K562 (cell line): ENCODE measurements around the gene ANKRD34A. TPM values are rescaled to one million over a fixed set of nuclear protein-coding genes. Genes with fewer than 3 reads are reported as not detected.

Experiments
- ATAC-seq: fragments of 200-7000 bp; cut with Tn5 transposase; 3 replicates; pipeline ENCODE4 v1.9.1; 2020; ENCODE audit warnings: moderate library complexity
- BruUV-seq: library from RNA; stranded (reverse); fragments of 400-500 nt; replicated peaks from 2 replicates; lab custom pipeline; 2021; lab: Mats Ljungman, UMichigan
- CTCF ChIA-PET: fragments of 300-600 bp; formaldehyde crosslinking; extraction: SDS; loops from one replicate; lab custom pipeline; 2021; ENCODE audit warnings: low intra/inter-chr PET ratio; lab: Yijun Ruan, JAX
- POLR2A ChIA-PET: fragments of 300-600, 350-650 bp; sonication (Branson Sonifier 250); formaldehyde crosslinking; extraction: SDS; loops from one replicate; lab custom pipeline; 2021; ENCODE audit warnings: antibody characterized with exemption, inconsistent platforms; lab: Yijun Ruan, JAX
- DNase-seq, 4 experiments: peaks; one replicate each; pipeline versions ENCODE4 v3.0.0 to v3.0.0-alpha.2; 2011 to 2018; ENCODE audit warnings: low spot score in 3 of 4, mixed read lengths in 3 of 4; ENCODE audit errors: extremely low read depth in 1 of 4
- FAIRE-seq: peaks from 2 replicates; lab custom pipeline; 2011; peaks lifted over from hg19 to GRCh38; lab: Jason Lieb, UNC
- H2AFZ ChIP-seq: 2 replicates; pipeline ENCODE4 v1.6.0; 2011; ENCODE audit warnings: low read depth, low read length, control low read depth, inconsistent platforms
- H3K27ac ChIP-seq: fragments of 200-600 bp; 3 replicates; pipeline ENCODE4 v1.8.0; 2011; ENCODE audit warnings: low read depth, mild to moderate bottlenecking, control low read depth, inconsistent platforms, low read length, moderate library complexity, mixed read lengths; ENCODE audit errors: extremely low read depth
- H3K27me3 ChIP-seq, 2 experiments: fragments of 300-600 bp in 1 of 2; 2 replicates in 1 of 2; 3 replicates in 1 of 2; pipeline versions ENCODE4 v1.6.0 to v1.8.0; 2011; ENCODE audit warnings: inconsistent platforms in 2 of 2, low read length in 2 of 2, mild to moderate bottlenecking in 1 of 2, mixed read lengths in 1 of 2, moderate library complexity in 1 of 2; ENCODE audit not compliant: control insufficient read depth in 2 of 2, insufficient read depth in 2 of 2
- H3K36me3 ChIP-seq: fragments of 300-600 bp; 3 replicates; pipeline ENCODE4 v1.8.0; 2011; ENCODE audit warnings: mild to moderate bottlenecking, low read length, inconsistent platforms; ENCODE audit not compliant: control insufficient read depth, insufficient read depth
- H3K4me1 ChIP-seq, 2 experiments: fragments of 200-600 bp in 1 of 2; replicated peaks in 1 of 2; 2 replicates in 1 of 2; 3 replicates in 1 of 2; pipeline versions ENCODE4 v1.5.1 to v1.8.0; 2011; ENCODE audit warnings: inconsistent platforms in 2 of 2, low read length in 2 of 2, mild to moderate bottlenecking in 1 of 2, mixed read lengths in 1 of 2, moderate library complexity in 1 of 2; ENCODE audit not compliant: control insufficient read depth in 2 of 2, insufficient read depth in 2 of 2
- H3K4me2 ChIP-seq: 2 replicates; pipeline ENCODE4 v1.6.1; 2011; ENCODE audit warnings: low read length, control low read depth, inconsistent platforms, mixed read lengths; ENCODE audit not compliant: insufficient read depth
- H3K4me3 ChIP-seq: fragments of 200-600 bp; sonication (generic), shearing (Covaris generic); 2 replicates; pipeline ENCODE4 v1.5.1; 2016; ENCODE audit warnings: control low read depth, inconsistent platforms
- H3K79me2 ChIP-seq: fragments of 200-600 bp; 3 replicates; pipeline ENCODE4 v1.8.0; 2011; ENCODE audit warnings: low read length, inconsistent platforms; ENCODE audit not compliant: control insufficient read depth, insufficient read depth
- H3K9ac ChIP-seq, 2 experiments: 2 replicates each; pipeline versions ENCODE4 v1.6.0 to v1.6.1; 2011; ENCODE audit warnings: low read depth in 2 of 2, low read length in 2 of 2, control low read depth in 1 of 2, inconsistent platforms in 1 of 2, mild to moderate bottlenecking in 1 of 2, mixed read lengths in 1 of 2; ENCODE audit not compliant: insufficient read depth in 1 of 2
- H3K9me1 ChIP-seq: one replicate; pipeline ENCODE4 v1.6.0; 2011; ENCODE audit warnings: inconsistent platforms, mild to moderate bottlenecking, low read length, moderate library complexity; ENCODE audit not compliant: control insufficient read depth, insufficient read depth
- H3K9me3 ChIP-seq: replicated peaks from 2 replicates; pipeline ENCODE4 v1.5.1; 2011; ENCODE audit warnings: low read depth, low read length, inconsistent platforms; ENCODE audit not compliant: control insufficient read depth, insufficient read depth
- H4K20me1 ChIP-seq: replicated peaks from 2 replicates; pipeline ENCODE4 v1.6.1; 2011; ENCODE audit warnings: low read length, inconsistent platforms, mixed read lengths; ENCODE audit not compliant: control insufficient read depth, insufficient read depth
- KAT7 ChIP-seq: sonication (generic); formaldehyde crosslinking; IDR thresholded peaks from 2 replicates; pipeline ENCODE4 v1.8.0; 2022; ENCODE audit warnings: missing genetic modification reagents, mild to moderate bottlenecking, borderline replicate concordance
- PRDM10 ChIP-seq: fragments of 450-650 bp; IDR thresholded peaks from 2 replicates; pipeline ENCODE4 v1.6.1; 2018; ENCODE audit not compliant: partially characterized antibody
- PTBP1 ChIP-seq: fragments of 200-400 bp; formaldehyde crosslinking; IDR thresholded peaks from 2 replicates; pipeline ENCODE4 v1.6.1; 2017; ENCODE audit warnings: low read depth, low read length
- THRAP3 ChIP-seq: fragments of 450-650 bp; IDR thresholded peaks from 2 replicates; pipeline ENCODE4 v1.6.1; 2016; ENCODE audit warnings: mild to moderate bottlenecking, inconsistent platforms, borderline replicate concordance
- WGBS: fragments of 100-300 bp; shearing (Covaris generic); methylation state at CpG from one replicate; pipeline ENCODE4 v1.1.6; 2016; ENCODE audit warnings: low coverage, mixed read lengths; ENCODE audit not compliant: insufficient coverage; ENCODE audit errors: missing lambda C conversion rate; 5-methylcytosine and 5-hydroxymethylcytosine counted together
- in situ Hi-C: fragments of 300-500 bp; cut with MboI; formaldehyde crosslinking; loops from 4 replicates; pipeline ENCODE4 v1.15.0; 2018; ENCODE audit warnings: inconsistent platforms, mixed read lengths
- intact Hi-C: fragments of 100-400 bp; cut with micrococcal nuclease; formaldehyde crosslinking; loops from 2 replicates; pipeline ENCODE4 v1.14.2; 2022
- polyA plus RNA-seq, 8 experiments: library from polyadenylated mRNA; depleted of rRNA in 4 of 8; stranded (reverse) in 5 of 8; unstranded in 3 of 8; fragments of >200 nt; fragmentation: Nextera tagmentation in 2 of 8; fragmentation: Illumina TruSeq in 1 of 8; extraction: Ambion mirVana in 2 of 8; extraction: Trizol in 1 of 8; gene quantifications; 2 replicates each; pipeline versions ENCODE4 v1.2.1 to v1.2.3, GENCODE V29; 2011 to 2014; ENCODE audit warnings: inconsistent platforms in 1 of 8, missing spikeins in 1 of 8
- total RNA-seq, 7 experiments: library from RNA; depleted of rRNA in 6 of 7; stranded (reverse); fragments of >200 nt in 6 of 7; fragmentation: Illumina TruSeq in 2 of 7; extraction: Trizol in 2 of 7; gene quantifications; 2 replicates each; pipeline versions ENCODE4 v1.2.1 to v1.2.3, GENCODE V29; 2011 to 2021; ENCODE audit warnings: low replicate concordance in 1 of 7

The ANKRD34A gene
- total and polyA plus RNA-seq, 9 of the 15 experiments (the other 6 are each of a cell fraction or from before 2014, with no cell fraction given) = 0.06 to 1.6 (median 0.43) TPM

DNA sequence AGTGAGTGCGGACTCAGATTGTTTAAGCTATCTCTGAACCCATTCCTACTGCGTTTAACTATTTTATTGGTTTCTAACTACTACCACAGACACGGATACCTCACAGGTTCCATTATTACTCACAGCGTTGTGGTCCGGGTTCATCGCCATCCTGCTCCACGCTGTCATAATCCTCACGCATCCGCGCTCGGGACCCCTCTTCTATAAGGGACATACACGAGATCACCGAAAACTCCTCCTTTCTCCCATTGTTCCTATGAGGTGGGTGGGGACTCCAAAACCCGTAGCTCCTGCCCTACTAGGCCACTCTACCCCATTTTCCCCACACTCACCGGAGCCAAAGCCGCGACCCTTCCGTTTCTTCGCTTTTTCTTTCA lies 37.7 kb downstream of the ANKRD34A start:
- Histone ChIP-seq H3K4me3 (peak overlapping the region; percentile 70), H3K27ac (peak overlapping the region; percentile 96), H3K9me3 (no peaks in the 10 kb centered on the region), H2AFZ (peak overlapping the region; percentile 84), H3K9me1 (no peaks in the 10 kb centered on the region), H3K4me1 (peaks cover 4 to 8% of the 10 kb centered on the region in 2 experiments; a peak in 4 of 5 replicates), H3K79me2 (peaks cover 22% of the 10 kb centered on the region)
- intact Hi-C loops (no loop called here), in situ Hi-C loops (no loop called here)
- no peak for FAIRE-seq
- POLR2A ChIA-PET = interaction anchor here (0.6 to 2.1 kb wide), 18 partner anchors 8 to 111 kb away, joined by 3 to 18 read pairs (median 7); partner anchors contain the start of genes ANKRD34A, LIX1L, PEX11B and PIAS3
- ATAC-seq = peak; percentile 4
- no peak for DNase-seq
- 4% methylated on average over 18 of the region's 19 CpGs for WGBS
- CTCF ChIA-PET = no interaction called here
- BruUV-seq = TSS peak; percentile 73
- peak; percentile 16; the same call in 1 of the 2 replicates for TF ChIP-seq KAT7
- TF ChIP-seq THRAP3 = no peak
- TF ChIP-seq PTBP1 = 0 out of 2 replicates have a peak, but pooled peaks have one; percentile 4
- no peak for TF ChIP-seq PRDM10
- TF ChIP-seq, all 486 proteins: peak for 2
- peaks cover 27% of the 10 kb centered on the region for H3K36me3 ChIP-seq
- H3K27me3 ChIP-seq = no peaks in the 10 kb centered on the region
- H4K20me1 ChIP-seq = 0 out of 2 replicates have a peak, but pooled peaks cover 3% of the 10 kb centered on the region
- peak overlapping the region; percentile 91 to 96 for H3K9ac ChIP-seq
- peak overlapping the region; percentile 94 for H3K4me2 ChIP-seq
